ENCODE data around the gene TMEM225B. TPM values are rescaled to one million over a fixed set of nuclear protein-coding genes. Genes with fewer than 3 reads are reported as not detected.

Gene TMEM225B
- total and polyA plus RNA-seq, 2 of the 4 experiments (the other 2 are of a cell fraction), result 0.32 to 0.54 TPM

DNA sequence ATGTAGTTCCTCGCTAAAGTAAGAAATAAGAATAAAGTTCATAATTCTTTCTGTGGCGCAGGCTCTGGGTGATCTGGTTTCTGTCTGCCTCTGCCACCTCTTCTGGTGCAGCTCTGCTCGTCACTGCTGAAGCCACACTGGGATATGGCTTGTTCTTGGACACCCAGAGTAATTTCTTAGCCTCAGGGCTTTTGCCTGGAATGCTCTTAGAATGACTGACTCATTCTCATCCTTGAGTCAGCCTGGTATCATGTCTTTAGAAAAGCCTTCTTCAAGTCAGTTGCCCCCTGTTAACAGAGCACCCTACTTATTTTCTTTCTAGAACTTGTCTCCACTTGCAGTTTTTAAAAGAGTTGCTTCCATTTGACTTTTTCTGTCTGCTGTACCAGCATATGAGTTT lies 20.7 kb downstream of the TMEM225B start:
- Histone ChIP-seq H3K36me3 (ENCODE audit: control insufficient read depth, insufficient read depth, low read length) (peaks cover 36% of the 10 kb centered on the region), H2AK5ac (ENCODE audit: low read depth, low read length) (no peak overlapping the region), H4K20me1 (ENCODE audit: insufficient read depth, low read length) (no peaks in the 10 kb centered on the region), H3K4me2 (ENCODE audit: low read depth, low read length) (no peak overlapping the region; the same call in 1 of the 2 replicates), H3K27ac (ENCODE audit: insufficient read depth, low read length) (no peak overlapping the region), H2BK20ac (ENCODE audit: low read depth, low read length) (no peak overlapping the region), H2BK5ac (ENCODE audit: low read depth, low read length, poor library complexity, severe bottlenecking) (peak overlapping the region; percentile 59), H3K27me3 (ENCODE audit: control insufficient read depth, insufficient read depth, low read length) (no peaks in the 10 kb centered on the region), H2BK120ac (ENCODE audit: low read depth, low read length) (no peak overlapping the region), H2AK9ac (replicated peaks; ENCODE audit: low read depth, low read length, poor library complexity) (no peak overlapping the region), H3K14ac (replicated peaks; ENCODE audit: low read depth, low read length) (no peak overlapping the region), H3K9me3 (ENCODE audit: control insufficient read depth, insufficient read depth, low read length) (no peaks in the 10 kb centered on the region), H4K8ac (ENCODE audit: low read depth in 2 of 2, low read length in 2 of 2) (no peak overlapping the region), H3K23ac (ENCODE audit: low read depth, low read length) (no peak overlapping the region), H2AFZ (replicated peaks; ENCODE audit: low read length, poor library complexity) (no peak overlapping the region), H3K4ac (ENCODE audit: low read depth, low read length) (no peak overlapping the region), H3K9ac (ENCODE audit: low read depth, low read length) (no peak overlapping the region), H2BK15ac (ENCODE audit: low read depth, low read length) (no peak overlapping the region), H3K56ac (ENCODE audit: extremely low read depth, insufficient read depth, low read length) (no peak overlapping the region), H3K79me1 (ENCODE audit: low read depth in 1 of 2, low read length in 2 of 2) (peaks cover 20 to 41% of the 10 kb centered on the region in 2 experiments; a peak in 3 of 4 replicates), H4K91ac (ENCODE audit: insufficient read depth, low read depth, low read length) (no peak overlapping the region), H4K5ac (ENCODE audit: low read depth, low read length) (no peak overlapping the region), H3K18ac (ENCODE audit: low read depth, low read length) (no peak overlapping the region), H3K4me3 (ENCODE audit: insufficient read depth, low read depth, low read length) (no peak overlapping the region), H3K9me1 (ENCODE audit: insufficient read depth, low read length) (peaks cover 3% of the 10 kb centered on the region), H3K4me1 (ENCODE audit: control insufficient read depth, insufficient read depth, low read length) (no peaks in the 10 kb centered on the region)
- ChIA-PET POLR2A (ENCODE audit: unreplicated experiment) (no interaction called here), CTCF (no interaction called here)
- dilution Hi-C loops (cut with HindIII; ENCODE audit: low sequenced_read_pairs, unreplicated experiment) (no loop called here), in situ Hi-C loops (cut with MboI; ENCODE audit: low sequenced_read_pairs) (loop anchor here (5.0 kb wide), 1 partner anchor 56 kb away; no protein-coding TSS in a partner anchor), intact Hi-C loops (cut with micrococcal nuclease) (loop anchor here (5.0 kb wide), 2 partner anchors 56 to 374 kb away; no protein-coding TSS in a partner anchor)
- TF ChIP-seq FOS (IDR thresholded peaks at IDR 0.05; ENCODE audit: low read depth, low read length) (0 out of 2 replicates have a peak, but pooled peaks have one; percentile 7), MAZ (IDR thresholded peaks at IDR 0.05; ENCODE audit: borderline replicate concordance, low read depth, low read length) (no peak), BHLHE40 (IDR thresholded peaks at IDR 0.05; ENCODE audit: low read depth, low read length) (no peak), NFE2L2 (IDR thresholded peaks at IDR 0.05; ENCODE audit: low read depth, low read length) (no peak)
- TF ChIP-seq, protein P1, sequence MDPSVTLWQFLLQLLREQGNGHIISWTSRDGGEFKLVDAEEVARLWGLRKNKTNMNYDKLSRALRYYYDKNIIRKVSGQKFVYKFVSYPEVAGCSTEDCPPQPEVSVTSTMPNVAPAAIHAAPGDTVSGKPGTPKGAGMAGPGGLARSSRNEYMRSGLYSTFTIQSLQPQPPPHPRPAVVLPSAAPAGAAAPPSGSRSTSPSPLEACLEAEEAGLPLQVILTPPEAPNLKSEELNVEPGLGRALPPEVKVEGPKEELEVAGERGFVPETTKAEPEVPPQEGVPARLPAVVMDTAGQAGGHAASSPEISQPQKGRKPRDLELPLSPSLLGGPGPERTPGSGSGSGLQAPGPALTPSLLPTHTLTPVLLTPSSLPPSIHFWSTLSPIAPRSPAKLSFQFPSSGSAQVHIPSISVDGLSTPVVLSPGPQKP (IDR thresholded peaks at IDR 0.05; ENCODE audit: borderline replicate concordance, low read depth, low read length), result no peak
- BruUV-seq (replicated peaks), result no TSS peak
- WGBS, 2 experiments (ENCODE audit: extremely low coverage in 2 of 2, insufficient read length in 1 of 2), result 67% methylated on average over 1 of the region's 3 CpGs; no CpG with 5 or more reads in 1 of the 2 experiments
- DNase-seq (peak; percentile 75), ATAC-seq (ENCODE audit: low read depth) (peak; percentile 12)

All from IMR-90 (cell line).